K562 (cell line): ENCODE data around the gene RPS6KL1. TPM values are rescaled to one million over a fixed set of nuclear protein-coding genes. Genes with fewer than 3 reads are reported as not detected.

Experiments
- BRCA1 ChIP-seq, 2 experiments: fragments of 450-650 bp in 1 of 2; sonication (generic) in 1 of 2; formaldehyde crosslinking in 1 of 2; IDR thresholded peaks; 2 replicates each; pipeline versions ENCODE4 v1.5.0 to v1.6.1; 2017 to 2020; ENCODE audit warnings: mild to moderate bottlenecking in 1 of 2, missing genetic modification reagents in 1 of 2
- HDAC1 ChIP-seq, 2 experiments: fragments of 450-650 bp; IDR thresholded peaks; 2 replicates each; pipeline ENCODE4 v1.6.1; 2016 to 2017; ENCODE audit warnings: inconsistent platforms in 1 of 2, mild to moderate bottlenecking in 1 of 2, moderate library complexity in 1 of 2
- KLF16 ChIP-seq: IDR thresholded peaks from 2 replicates; pipeline ENCODE4 v1.6.1; 2016; ENCODE audit warnings: antibody characterized with exemption
- NFIC ChIP-seq: fragments of 450-650 bp; IDR thresholded peaks from 2 replicates; pipeline ENCODE4 v1.6.1; 2017; ENCODE audit warnings: mild to moderate bottlenecking, inconsistent platforms
- PHB2 ChIP-seq: fragments of 450-650 bp; IDR thresholded peaks from 2 replicates; pipeline ENCODE4 v1.6.1; 2017; ENCODE audit warnings: low read depth
- PTTG1 ChIP-seq: fragments of 450-650 bp; IDR thresholded peaks from 2 replicates; pipeline ENCODE4 v1.6.1; 2016; ENCODE audit warnings: low read depth, mild to moderate bottlenecking, missing genetic modification characterization, missing compliant biosample characterization
- RHOXF2B ChIP-seq: fragments of 250-450 bp; sonication (Bioruptor Pico); conservative IDR thresholded peaks from 2 replicates; pipeline ENCODE4 v1.5.1; 2021
- RNF2 ChIP-seq: sonication (generic); IDR thresholded peaks from 2 replicates; pipeline ENCODE4 v1.6.1; 2016
- TAF15 ChIP-seq: fragments of 200-400 bp; formaldehyde crosslinking; IDR thresholded peaks from 2 replicates; pipeline ENCODE4 v1.6.1; 2017; ENCODE audit warnings: mild to moderate bottlenecking, low read depth, low read length, moderate library complexity
- U2AF2 ChIP-seq: fragments of 200-400 bp; formaldehyde crosslinking; optimal IDR thresholded peaks from 2 replicates; pipeline ENCODE3; 2017; ENCODE audit warnings: low read depth, mild to moderate bottlenecking, low read length
- ZNF175 ChIP-seq: fragments of 200-800 bp; sonication (Bioruptor generic); IDR thresholded peaks from 2 replicates; pipeline ENCODE4 v1.6.1; 2016; ENCODE audit warnings: low read depth, mild to moderate bottlenecking, missing genetic modification characterization, missing compliant biosample characterization
- ZNF239 ChIP-seq: fragments of 250-450 bp; sonication (Bioruptor Pico); IDR thresholded peaks from 2 replicates; pipeline ENCODE4 v1.4.0; 2020; ENCODE audit warnings: mild to moderate bottlenecking
- ZNF282 ChIP-seq: sonication (generic); formaldehyde crosslinking; IDR thresholded peaks from 2 replicates; pipeline ENCODE4 v1.8.1; 2023; ENCODE audit warnings: missing genetic modification reagents
- polyA plus RNA-seq, 8 experiments: library from polyadenylated mRNA; depleted of rRNA in 4 of 8; stranded (reverse) in 5 of 8; unstranded in 3 of 8; fragments of >200 nt; fragmentation: Nextera tagmentation in 2 of 8; fragmentation: Illumina TruSeq in 1 of 8; extraction: Ambion mirVana in 2 of 8; extraction: Trizol in 1 of 8; gene quantifications; 2 replicates each; pipeline versions ENCODE4 v1.2.1 to v1.2.3, GENCODE V29; 2011 to 2014; ENCODE audit warnings: inconsistent platforms in 1 of 8, missing spikeins in 1 of 8
- total RNA-seq, 7 experiments: library from RNA; depleted of rRNA in 6 of 7; stranded (reverse); fragments of >200 nt in 6 of 7; fragmentation: Illumina TruSeq in 2 of 7; extraction: Trizol in 2 of 7; gene quantifications; 2 replicates each; pipeline versions ENCODE4 v1.2.1 to v1.2.3, GENCODE V29; 2011 to 2021; ENCODE audit warnings: low replicate concordance in 1 of 7
- TF ChIP-seq, protein P1 (sequence below): fragments of 450-650 bp; formaldehyde crosslinking; IDR thresholded peaks from 2 replicates; pipeline ENCODE4 v1.4.0; 2020; ENCODE audit warnings: mild to moderate bottlenecking, moderate library complexity
- TF ChIP-seq, protein P2 (sequence below): sonication (generic); formaldehyde crosslinking; IDR thresholded peaks from 2 replicates; pipeline ENCODE4 v1.8.1; 2023; ENCODE audit warnings: mild to moderate bottlenecking, missing genetic modification reagents
- TF ChIP-seq, protein P3 (sequence below): fragments of 150-350 bp; conservative IDR thresholded peaks from 2 replicates; pipeline ENCODE4 v1.6.1; 2014; ENCODE audit warnings: low read length
- TF ChIP-seq, protein P4 (sequence below): sonication (generic); formaldehyde crosslinking; IDR thresholded peaks from 2 replicates; pipeline ENCODE4 v1.8.1; 2023; ENCODE audit warnings: missing genetic modification reagents, mild to moderate bottlenecking, borderline replicate concordance
- TF ChIP-seq, protein P5 (sequence below): sonication (generic); formaldehyde crosslinking; IDR thresholded peaks from 2 replicates; pipeline ENCODE4 v1.9.0; 2022; ENCODE audit warnings: mild to moderate bottlenecking, missing genetic modification reagents

RPS6KL1 gene
- total and polyA plus RNA-seq, 9 of the 15 experiments (the other 6 are each of a cell fraction or from before 2014, with no cell fraction given): 0.91 to 15.5 (median 8.1) TPM

DNA sequence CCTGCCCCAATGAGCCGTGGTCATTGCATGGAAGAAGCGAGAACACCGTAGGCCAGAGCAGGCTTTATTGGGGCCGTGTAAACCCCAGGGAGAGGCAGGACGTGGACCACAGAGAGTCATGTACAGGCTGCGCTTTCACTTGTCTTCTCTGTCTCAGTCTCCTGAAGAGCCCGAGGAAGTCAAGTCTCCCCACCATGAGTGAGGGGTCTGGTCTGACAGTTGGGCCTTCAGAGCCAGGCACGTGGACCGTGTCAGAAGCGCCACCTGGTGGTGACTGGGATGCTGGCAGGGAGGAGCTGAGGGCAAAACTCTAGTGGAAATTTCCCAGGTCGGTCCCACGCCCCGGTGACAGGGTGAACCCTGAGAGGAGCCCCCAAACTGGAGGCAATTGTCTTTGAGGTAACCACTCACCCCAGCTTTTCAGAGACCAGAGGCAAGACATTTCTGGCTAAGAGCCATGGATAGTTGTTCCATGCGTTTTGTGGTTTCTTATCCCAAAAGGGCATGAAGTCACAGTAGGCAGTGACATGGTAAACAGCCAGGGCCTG is 17.4 kb downstream of the RPS6KL1 start (continued):
- TF ChIP-seq, protein P1, sequence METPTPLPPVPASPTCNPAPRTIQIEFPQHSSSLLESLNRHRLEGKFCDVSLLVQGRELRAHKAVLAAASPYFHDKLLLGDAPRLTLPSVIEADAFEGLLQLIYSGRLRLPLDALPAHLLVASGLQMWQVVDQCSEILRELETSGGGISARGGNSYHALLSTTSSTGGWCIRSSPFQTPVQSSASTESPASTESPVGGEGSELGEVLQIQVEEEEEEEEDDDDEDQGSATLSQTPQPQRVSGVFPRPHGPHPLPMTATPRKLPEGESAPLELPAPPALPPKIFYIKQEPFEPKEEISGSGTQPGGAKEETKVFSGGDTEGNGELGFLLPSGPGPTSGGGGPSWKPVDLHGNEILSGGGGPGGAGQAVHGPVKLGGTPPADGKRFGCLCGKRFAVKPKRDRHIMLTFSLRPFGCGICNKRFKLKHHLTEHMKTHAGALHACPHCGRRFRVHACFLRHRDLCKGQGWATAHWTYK: no peak
- TF ChIP-seq, protein P2, sequence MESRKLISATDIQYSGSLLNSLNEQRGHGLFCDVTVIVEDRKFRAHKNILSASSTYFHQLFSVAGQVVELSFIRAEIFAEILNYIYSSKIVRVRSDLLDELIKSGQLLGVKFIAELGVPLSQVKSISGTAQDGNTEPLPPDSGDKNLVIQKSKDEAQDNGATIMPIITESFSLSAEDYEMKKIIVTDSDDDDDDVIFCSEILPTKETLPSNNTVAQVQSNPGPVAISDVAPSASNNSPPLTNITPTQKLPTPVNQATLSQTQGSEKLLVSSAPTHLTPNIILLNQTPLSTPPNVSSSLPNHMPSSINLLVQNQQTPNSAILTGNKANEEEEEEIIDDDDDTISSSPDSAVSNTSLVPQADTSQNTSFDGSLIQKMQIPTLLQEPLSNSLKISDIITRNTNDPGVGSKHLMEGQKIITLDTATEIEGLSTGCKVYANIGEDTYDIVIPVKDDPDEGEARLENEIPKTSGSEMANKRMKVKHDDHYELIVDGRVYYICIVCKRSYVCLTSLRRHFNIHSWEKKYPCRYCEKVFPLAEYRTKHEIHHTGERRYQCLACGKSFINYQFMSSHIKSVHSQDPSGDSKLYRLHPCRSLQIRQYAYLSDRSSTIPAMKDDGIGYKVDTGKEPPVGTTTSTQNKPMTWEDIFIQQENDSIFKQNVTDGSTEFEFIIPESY (CRISPR knock-in tag): no peak
- TF ChIP-seq HDAC1 (IDR thresholded peaks at IDR 0.05): 0 out of 4 replicates have a peak, but pooled peaks of 1 of the 2 experiments have one; percentile 30
- peak; percentile 47; the same call in 1 of the 2 replicates for TF ChIP-seq KLF16
- TF ChIP-seq TAF15: no peak
- TF ChIP-seq, protein P3, sequence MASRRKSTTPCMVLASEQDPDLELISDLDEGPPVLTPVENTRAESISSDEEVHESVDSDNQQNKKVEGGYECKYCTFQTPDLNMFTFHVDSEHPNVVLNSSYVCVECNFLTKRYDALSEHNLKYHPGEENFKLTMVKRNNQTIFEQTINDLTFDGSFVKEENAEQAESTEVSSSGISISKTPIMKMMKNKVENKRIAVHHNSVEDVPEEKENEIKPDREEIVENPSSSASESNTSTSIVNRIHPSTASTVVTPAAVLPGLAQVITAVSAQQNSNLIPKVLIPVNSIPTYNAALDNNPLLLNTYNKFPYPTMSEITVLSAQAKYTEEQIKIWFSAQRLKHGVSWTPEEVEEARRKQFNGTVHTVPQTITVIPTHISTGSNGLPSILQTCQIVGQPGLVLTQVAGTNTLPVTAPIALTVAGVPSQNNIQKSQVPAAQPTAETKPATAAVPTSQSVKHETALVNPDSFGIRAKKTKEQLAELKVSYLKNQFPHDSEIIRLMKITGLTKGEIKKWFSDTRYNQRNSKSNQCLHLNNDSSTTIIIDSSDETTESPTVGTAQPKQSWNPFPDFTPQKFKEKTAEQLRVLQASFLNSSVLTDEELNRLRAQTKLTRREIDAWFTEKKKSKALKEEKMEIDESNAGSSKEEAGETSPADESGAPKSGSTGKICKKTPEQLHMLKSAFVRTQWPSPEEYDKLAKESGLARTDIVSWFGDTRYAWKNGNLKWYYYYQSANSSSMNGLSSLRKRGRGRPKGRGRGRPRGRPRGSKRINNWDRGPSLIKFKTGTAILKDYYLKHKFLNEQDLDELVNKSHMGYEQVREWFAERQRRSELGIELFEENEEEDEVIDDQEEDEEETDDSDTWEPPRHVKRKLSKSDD: no peak
- TF ChIP-seq, protein P4, sequence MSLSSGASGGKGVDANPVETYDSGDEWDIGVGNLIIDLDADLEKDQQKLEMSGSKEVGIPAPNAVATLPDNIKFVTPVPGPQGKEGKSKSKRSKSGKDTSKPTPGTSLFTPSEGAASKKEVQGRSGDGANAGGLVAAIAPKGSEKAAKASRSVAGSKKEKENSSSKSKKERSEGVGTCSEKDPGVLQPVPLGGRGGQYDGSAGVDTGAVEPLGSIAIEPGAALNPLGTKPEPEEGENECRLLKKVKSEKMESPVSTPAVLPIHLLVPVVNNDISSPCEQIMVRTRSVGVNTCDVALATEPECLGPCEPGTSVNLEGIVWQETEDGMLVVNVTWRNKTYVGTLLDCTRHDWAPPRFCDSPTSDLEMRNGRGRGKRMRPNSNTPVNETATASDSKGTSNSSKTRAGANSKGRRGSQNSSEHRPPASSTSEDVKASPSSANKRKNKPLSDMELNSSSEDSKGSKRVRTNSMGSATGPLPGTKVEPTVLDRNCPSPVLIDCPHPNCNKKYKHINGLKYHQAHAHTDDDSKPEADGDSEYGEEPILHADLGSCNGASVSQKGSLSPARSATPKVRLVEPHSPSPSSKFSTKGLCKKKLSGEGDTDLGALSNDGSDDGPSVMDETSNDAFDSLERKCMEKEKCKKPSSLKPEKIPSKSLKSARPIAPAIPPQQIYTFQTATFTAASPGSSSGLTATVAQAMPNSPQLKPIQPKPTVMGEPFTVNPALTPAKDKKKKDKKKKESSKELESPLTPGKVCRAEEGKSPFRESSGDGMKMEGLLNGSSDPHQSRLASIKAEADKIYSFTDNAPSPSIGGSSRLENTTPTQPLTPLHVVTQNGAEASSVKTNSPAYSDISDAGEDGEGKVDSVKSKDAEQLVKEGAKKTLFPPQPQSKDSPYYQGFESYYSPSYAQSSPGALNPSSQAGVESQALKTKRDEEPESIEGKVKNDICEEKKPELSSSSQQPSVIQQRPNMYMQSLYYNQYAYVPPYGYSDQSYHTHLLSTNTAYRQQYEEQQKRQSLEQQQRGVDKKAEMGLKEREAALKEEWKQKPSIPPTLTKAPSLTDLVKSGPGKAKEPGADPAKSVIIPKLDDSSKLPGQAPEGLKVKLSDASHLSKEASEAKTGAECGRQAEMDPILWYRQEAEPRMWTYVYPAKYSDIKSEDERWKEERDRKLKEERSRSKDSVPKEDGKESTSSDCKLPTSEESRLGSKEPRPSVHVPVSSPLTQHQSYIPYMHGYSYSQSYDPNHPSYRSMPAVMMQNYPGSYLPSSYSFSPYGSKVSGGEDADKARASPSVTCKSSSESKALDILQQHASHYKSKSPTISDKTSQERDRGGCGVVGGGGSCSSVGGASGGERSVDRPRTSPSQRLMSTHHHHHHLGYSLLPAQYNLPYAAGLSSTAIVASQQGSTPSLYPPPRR (CRISPR knock-in tag): no peak
- TF ChIP-seq RNF2: no peak
- no peak for TF ChIP-seq ZNF175 (CRISPR knock-in tag)
- TF ChIP-seq PTTG1 (tag): no peak
- TF ChIP-seq RHOXF2B: no peak
- no peak for TF ChIP-seq PHB2
- TF ChIP-seq, protein P5, sequence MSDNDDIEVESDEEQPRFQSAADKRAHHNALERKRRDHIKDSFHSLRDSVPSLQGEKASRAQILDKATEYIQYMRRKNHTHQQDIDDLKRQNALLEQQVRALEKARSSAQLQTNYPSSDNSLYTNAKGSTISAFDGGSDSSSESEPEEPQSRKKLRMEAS (CRISPR knock-in tag): peak; percentile 90
- no peak for TF ChIP-seq ZNF239
- no peak for TF ChIP-seq U2AF2
- no peak for TF ChIP-seq ZNF282 (CRISPR knock-in tag)
- TF ChIP-seq NFIC: peak; percentile 67
- no peak for TF ChIP-seq BRCA1 (IDR thresholded peaks at IDR 0.05)
- no peak for TF ChIP-seq BRCA1 (CRISPR knock-in tag; IDR thresholded peaks at IDR 0.05)
